GM12891 (cell line): ENCODE data around the gene URM1.

ENCODE experiments used
- DNase-seq: peaks from one replicate; pipeline ENCODE4 v3.0.0; 2011; ENCODE audit warnings: low spot score; ENCODE audit not compliant: insufficient read length
- FAIRE-seq: peaks from 2 replicates; lab custom pipeline; 2011; peaks lifted over from hg19 to GRCh38; lab: Jason Lieb, UNC
- PAX5 ChIP-seq: IDR thresholded peaks from 2 replicates; pipeline ENCODE4 v1.6.1; 2011; ENCODE audit warnings: low read length, moderate library complexity, mild to moderate bottlenecking; ENCODE audit not compliant: insufficient read depth, severe bottlenecking
- POLR2A ChIP-seq: IDR thresholded peaks from 2 replicates; pipeline ENCODE4 v1.6.1; 2011; ENCODE audit warnings: low read depth, low read length, control low read depth
- POLR2AphosphoS5 ChIP-seq: IDR thresholded peaks from 2 replicates; pipeline ENCODE4 v1.6.1; 2011; ENCODE audit warnings: low read depth, low read length, control low read depth
- POU2F2 ChIP-seq: IDR thresholded peaks from 2 replicates; pipeline ENCODE4 v1.6.1; 2011; ENCODE audit warnings: low read depth, mild to moderate bottlenecking, control low read depth, low read length, moderate library complexity
- SPI1 ChIP-seq: IDR thresholded peaks from 2 replicates; pipeline ENCODE4 v1.6.1; 2011; ENCODE audit warnings: low read depth, low read length, control low read depth
- TAF1 ChIP-seq: IDR thresholded peaks from 2 replicates; pipeline ENCODE4 v1.6.1; 2011; ENCODE audit warnings: low read depth, low read length, control low read depth

Gene URM1

GRCh38 chr9:128383007-128383753 lies 12.0 kb downstream of the URM1 start:
- FAIRE-seq, result no peak
- TF ChIP-seq SPI1 (no peak), POLR2A (no peak), POU2F2 (no peak), POLR2AphosphoS5 (no peak), TAF1 (no peak), PAX5 (no peak)

GRCh38 chr9:128383791-128384190 lies 12.6 kb downstream of the URM1 start:
- TF ChIP-seq POLR2A (no peak), POLR2AphosphoS5 (no peak), POU2F2 (no peak), TAF1 (no peak), PAX5 (no peak), SPI1 (no peak)
- DNase-seq (no peak), FAIRE-seq (no peak)

More at GRCh38 chr9:128383007-128383753, 12.0 kb downstream of the URM1 start:
- DNase-seq, result no peak

- TF ChIP-seq TAF1, result no peak
- no peak for TF ChIP-seq POLR2A
- TF ChIP-seq POLR2AphosphoS5, result no peak
- no peak for TF ChIP-seq SPI1
- no peak for TF ChIP-seq POU2F2
- no peak for TF ChIP-seq PAX5
- no peak for FAIRE-seq
- no peak for DNase-seq
These were observed 13.8 kb downstream of the URM1 start for GRCh38 chr9:128384801-128385495.

GRCh38 chr9:128385496-128386460 lies 14.6 kb downstream of the URM1 start:
- no peak for DNase-seq
- FAIRE-seq, result no peak
- no peak for TF ChIP-seq POU2F2
- TF ChIP-seq SPI1, result no peak
- no peak for TF ChIP-seq POLR2AphosphoS5
- TF ChIP-seq TAF1, result no peak

- FAIRE-seq, result no peak
- TF ChIP-seq TAF1 (no peak), SPI1 (no peak), POLR2A (no peak), POU2F2 (no peak), POLR2AphosphoS5 (no peak), PAX5 (no peak)
- no peak for DNase-seq
These were observed 17.0 kb downstream of the URM1 start for GRCh38 chr9:128388150-128388549.

- TF ChIP-seq SPI1 (no peak), POLR2A (no peak), PAX5 (no peak), POLR2AphosphoS5 (no peak), POU2F2 (no peak), TAF1 (no peak)
- FAIRE-seq, result no peak
- no peak for DNase-seq
These were observed 18.4 kb downstream of the URM1 start for GRCh38 chr9:128389395-128390149.

GRCh38 chr9:128390150-128390812 lies 19.1 kb downstream of the URM1 start:
- DNase-seq (no peak), FAIRE-seq (no peak)
- TF ChIP-seq PAX5 (no peak), POLR2AphosphoS5 (no peak), POU2F2 (no peak), TAF1 (no peak), SPI1 (no peak), POLR2A (no peak)
